Middle frontal gyrus (tissue), 1 donor: Measurements from ENCODE around the gene ARHGAP26.

Source experiments
- DNase-seq: peaks from one replicate; pipeline ENCODE4 v3.0.0-alpha.2; 2015; ENCODE audit warnings: low spot score; ENCODE audit errors: extremely low spot score

The ARHGAP26 gene

DNA sequence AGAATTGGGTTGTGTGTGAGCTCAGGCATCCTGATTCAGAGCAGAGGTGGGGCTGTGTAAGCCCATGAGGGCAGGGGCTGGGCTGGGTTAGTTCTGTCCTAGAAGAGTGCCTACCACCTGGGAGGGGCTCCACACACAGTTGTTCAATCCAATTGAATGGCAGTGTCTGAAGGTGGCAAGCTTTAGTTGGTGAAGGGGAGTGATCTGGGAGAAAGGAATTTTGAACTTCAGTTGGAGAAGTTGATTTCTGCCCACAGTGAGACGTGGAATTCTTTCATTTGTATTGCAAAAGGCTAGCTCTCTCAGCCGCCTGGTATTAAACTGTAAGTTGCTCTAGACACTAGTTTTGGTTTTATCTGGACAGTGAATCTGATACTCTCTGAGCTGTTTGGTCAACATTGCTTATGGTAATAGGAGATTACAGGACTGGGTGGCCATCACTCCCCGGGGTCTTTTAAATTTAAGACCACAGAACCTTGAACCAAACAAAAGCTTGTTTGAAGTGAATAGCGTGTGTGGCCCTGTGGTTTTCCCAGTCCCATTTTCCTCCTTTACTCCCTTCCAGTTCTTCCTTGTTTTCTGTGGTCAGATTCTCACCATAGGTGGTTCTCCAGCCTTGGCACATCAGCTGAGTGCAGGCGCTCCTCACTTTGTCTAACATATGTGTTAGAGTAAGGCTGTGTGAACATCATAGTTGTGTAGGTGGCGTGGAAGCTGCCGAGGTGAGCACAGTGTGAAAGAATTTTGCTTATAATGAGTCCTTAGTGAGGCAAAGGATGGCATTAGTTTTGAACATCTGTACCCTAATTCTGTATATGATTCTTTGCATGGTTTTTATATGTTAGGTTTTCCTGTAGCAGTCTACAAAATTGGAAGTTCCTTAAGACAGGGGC lies 78.0 kb downstream of the ARHGAP26 start:
- DNase-seq = no peak

- DNase-seq = no peak
These were observed 79.3 kb downstream of the ARHGAP26 start for GRCh38 chr5:142849466-142849865.

GRCh38 chr5:142849880-142850279 lies 79.7 kb downstream of the ARHGAP26 start:
- no peak for DNase-seq

- DNase-seq = no peak
These were observed 81.6 kb downstream of the ARHGAP26 start for GRCh38 chr5:142851731-142852130.

DNA sequence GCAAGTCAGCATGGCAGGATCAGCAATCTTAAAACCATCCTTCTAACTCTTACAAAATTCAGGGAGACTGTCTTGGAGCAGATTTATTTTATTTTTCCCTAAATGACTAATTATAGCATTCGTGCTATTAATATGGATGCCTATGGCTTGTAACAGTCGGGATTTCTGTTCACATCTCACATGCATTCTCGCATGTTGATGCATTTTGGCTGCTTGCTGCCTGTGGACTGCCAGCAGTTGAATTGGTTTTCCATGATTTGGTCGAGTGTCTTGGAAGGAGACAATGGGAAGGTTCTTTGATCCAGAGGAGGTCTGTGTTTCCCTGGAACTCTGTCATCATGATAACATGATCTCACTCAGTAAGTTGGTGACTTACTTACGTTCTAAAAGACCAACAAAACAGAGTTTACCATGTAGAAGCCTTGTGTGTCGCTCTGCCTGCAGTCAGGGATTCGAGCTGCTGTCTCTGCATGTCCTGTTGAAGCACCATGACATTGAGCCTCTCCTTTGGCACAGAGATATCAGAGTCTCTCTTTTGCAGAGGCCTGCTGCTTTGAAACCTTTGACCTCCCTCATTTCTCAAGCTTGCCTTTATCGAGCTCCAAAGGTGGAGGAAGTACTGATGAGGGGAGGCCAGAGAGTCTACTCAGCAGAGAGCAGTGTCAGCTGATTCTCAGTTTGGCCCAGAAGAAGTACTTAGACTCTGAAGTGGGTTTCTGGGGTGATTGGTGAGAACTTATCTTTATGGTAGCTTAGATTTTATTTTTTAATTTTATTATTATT lies 82.4 kb downstream of the ARHGAP26 start:
- no peak for DNase-seq

DNA sequence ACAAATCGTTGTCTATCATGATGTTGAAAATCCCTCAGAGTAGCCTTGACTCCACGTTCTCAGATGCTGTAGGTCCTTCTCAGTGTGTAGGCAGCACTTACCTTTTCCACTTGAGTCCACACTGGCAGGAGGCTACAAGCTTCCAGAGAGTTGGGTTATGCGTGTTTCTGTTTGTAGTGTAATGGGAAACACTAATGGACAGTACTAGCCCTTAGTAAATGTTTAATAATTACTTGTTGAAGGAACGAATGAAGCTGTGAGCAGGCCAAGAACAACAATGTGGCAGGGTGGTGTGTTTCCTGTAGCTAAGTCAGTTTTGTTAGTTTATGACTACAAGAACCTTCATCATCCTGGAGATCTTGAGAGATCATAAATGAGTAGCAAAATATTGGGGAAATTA lies 83.5 kb downstream of the ARHGAP26 start:
- DNase-seq = no peak

- DNase-seq = no peak
These were observed 86.1 kb downstream of the ARHGAP26 start for GRCh38 chr5:142856269-142856782.

- no peak for DNase-seq
These were observed 87.2 kb downstream of the ARHGAP26 start for GRCh38 chr5:142857405-142857804.

- DNase-seq = no peak
These were observed 88.9 kb downstream of the ARHGAP26 start for GRCh38 chr5:142859037-142859436.

DNA sequence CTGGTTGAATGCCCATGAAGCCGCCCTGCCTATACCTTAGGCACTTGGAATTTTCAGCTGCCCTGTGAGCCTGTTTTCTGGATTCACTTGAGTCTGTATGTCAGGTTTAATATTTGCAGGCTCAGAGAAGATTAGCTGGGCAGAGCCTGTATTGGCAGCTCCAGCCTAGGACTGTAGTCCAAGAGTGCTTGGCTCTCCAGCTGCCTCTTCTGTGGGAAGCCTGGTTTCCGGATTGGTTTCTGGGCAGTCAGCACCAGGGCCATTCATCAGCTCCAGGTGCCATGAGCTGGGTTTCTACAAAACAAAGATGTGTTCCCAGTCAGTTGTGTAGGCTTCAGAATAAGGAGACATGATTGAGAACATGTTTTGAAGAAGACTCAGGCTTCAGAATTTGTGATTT lies 90.1 kb downstream of the ARHGAP26 start:
- no peak for DNase-seq

DNA sequence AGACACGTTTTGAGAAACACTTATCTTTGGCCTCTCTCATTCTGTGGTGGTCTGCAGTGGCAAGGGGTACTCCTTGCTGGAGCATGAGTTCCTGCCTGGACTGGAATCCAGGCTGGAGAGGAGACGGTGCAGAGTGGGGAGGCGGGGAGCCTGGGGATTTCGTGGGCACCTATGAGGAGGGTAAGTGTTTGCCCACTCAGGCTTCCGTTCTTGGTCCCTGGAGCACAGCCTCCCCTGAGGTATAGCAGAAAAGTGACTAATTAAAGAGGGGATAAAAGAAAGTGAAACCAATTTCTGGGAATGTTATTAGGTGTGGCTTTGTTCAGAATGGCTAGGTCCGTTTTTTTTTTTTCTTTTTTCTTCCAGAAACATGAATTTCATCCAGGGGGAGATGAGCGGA lies 90.8 kb downstream of the ARHGAP26 start:
- no peak for DNase-seq

DNA sequence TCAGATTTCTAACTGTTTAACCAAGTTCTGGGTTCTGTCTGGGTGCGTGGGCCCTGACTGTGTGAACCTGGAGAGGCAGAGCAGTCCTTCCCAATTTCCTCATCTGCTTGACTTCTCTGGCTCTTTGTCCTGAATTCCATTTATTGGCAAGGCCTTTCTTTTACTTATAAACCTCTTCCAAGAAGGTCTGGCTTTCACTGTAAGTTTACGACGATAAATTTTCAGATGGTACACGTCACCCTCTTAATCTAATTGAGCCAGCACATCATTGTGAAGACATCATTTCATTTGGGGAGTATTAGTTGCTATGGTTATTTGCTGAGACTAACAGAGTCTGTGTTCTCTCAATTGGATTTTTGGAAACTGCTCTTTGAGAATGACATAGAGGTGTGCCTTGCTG lies 92.4 kb downstream of the ARHGAP26 start:
- no peak for DNase-seq

DNA sequence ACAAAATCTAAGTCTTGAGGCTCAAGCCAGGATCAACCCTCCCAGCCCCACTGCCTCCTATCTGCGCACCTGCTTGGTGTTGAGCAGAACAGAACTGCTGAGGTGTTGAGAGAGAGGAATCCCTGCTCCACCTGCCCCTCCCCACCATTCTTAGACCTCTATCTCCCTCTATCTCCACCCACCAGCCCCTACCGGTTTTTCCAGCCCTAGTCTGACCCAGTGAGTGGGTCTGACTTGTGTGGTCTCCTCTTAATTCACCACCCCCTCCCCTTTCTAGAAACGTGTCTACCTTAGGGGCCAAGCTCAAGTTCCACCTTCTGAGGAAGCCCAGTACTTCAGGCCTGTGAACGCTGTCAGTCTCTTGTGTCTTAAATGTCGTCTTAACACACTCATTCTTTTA lies 93.7 kb downstream of the ARHGAP26 start:
- DNase-seq = no peak

DNA sequence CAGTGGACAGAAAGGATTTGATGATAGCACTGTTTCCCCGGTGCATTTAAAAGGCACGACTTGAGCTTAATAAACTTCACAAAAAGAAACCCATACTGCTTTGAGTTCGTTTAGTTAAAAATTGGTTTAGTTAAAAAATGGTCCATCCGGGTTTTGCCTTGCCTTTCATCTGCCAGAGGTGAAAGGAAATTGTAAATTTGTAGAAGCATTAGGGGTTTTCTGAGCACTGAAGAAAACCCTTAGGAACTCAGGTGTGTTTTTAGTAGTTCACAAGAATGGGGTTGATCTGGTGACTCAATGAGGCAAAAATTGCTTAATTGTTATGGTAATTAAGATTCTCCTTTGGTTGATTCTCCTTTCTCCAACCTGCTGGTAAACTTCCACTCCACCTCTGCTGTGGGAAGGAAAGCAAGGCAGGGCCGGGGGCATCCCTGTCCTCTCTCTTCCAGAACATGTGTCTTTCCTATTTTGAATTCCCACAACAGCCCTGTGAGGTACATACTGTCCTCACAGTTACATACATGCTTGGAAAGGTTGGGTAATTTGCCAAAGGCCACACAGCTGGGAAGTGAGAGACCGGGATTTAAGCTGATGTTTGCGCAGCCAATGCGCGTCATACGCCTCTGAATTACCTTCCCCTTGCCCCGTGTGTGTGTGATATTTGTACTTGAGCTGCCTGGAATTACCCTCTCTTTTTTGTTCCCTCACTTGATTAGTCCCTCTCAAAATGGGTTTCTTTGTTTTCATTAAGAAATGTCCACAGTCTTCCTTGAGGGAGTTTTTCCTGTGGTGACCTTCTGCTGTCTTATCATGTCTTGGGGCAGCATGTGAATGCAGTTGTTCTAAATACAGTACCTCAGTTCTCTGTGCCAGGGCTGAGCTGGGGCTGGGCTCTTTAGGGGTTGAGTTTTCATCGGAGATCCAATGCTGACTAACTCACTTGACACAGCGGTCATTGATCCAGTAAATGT lies 94.4 kb downstream of the ARHGAP26 start:
- no peak for DNase-seq

DNA sequence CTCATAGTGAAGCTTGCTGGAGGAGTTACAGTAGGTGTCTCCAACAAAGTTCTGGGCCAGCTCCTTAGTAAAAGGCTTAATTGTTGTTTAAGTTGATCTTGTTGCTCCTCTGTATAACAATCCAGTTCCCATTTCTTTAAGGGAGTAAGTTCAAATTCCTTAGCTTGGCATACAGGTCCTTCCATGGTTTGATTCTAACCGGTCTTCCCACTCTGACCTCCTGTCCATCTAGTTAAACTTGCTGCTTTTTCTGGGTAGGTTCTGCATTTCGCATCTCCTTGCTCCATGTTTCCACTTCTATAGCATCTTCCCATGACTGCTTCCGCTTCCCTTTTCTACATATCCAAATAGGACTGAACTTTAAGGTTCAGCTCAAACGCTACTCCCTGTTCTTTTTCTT lies 95.5 kb downstream of the ARHGAP26 start:
- DNase-seq = no peak

DNA sequence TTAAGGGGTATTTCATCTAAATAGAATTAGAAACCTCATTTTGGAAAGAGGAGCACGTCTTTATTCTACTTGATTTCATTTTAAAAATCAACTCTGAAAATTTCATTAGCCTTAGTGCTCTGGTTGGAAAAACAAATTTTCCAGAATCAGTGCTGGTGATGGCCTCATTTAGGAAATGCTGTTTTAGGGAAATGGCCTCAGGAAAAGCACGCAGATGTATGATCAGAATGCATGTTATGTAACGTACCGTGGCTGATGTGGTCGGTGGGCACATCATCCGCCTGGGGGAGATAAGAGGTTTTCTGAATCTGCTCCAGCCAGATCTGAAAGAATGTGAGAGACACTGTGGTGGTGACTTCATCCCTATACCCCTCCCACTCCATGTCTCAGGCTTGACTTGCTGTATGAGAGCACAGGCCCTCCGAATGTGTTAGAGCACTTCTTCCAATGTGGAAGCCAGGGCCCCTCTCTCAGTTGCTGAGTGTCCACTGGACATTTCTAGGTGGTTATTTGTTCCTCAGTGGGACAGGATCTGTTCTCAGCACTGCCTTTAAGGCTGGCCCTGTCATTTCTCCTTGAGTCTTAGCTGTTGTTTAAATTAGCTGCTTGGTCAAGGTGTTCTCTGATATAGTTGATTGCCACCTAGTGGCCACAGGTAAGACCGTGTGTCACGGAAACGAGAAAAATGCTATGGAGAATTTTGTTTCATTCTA lies 96.5 kb downstream of the ARHGAP26 start:
- no peak for DNase-seq

GRCh38 chr5:142869886-142870285 lies 99.7 kb downstream of the ARHGAP26 start:
- DNase-seq = no peak

DNA sequence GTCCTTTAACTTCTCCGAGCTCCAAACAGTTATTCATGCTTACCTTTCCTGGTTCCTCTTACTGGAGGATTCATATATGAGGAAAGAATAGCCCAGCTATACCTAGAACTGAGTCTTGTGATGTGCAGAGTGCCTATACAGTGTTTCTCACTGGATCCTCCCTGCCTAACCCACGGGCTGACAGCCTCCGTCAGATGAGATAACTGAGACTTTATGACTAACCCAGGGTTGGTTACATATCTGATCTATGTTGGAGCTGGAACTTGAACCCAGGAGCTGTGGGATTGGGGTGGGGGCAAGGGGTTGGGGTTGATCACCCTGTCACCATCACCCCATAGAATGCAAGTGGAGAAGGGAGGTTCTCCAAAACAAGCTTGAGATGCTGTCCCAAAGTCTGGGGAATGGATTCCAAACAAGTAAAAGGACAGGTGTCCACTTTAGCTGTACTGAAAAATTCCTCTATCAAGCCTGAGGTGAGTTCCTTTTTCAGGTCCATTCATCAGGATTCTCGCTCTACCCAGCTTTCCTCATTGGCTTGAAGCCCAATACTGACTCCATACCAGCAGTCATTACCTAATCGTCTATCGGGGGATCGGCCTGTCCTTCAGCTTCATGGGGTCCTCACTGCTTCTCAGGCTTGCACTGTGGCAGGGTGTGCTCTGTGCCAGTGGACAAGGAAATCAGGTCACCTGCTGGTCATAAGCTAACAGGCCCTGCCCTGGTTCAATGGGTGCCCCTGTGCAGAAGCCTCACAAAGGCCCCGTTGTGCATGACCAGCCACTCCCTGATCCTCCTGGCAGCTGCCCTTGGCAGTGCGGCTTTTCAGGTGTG lies 100.6 kb downstream of the ARHGAP26 start:
- no peak for DNase-seq

- no peak for DNase-seq
These were observed 101.4 kb downstream of the ARHGAP26 start for GRCh38 chr5:142871363-142872193.
